ENCODE results near the gene RCN2. TPM values are rescaled to one million over a fixed set of nuclear protein-coding genes. Genes with fewer than 3 reads are reported as not detected.

RCN2 gene
- total and polyA plus RNA-seq, 7 experiments from 2014 or later = 16.7 to 45.7 (median 28.5) TPM

GRCh38 chr15:76979331-76979925 is 47.9 kb downstream of the RCN2 start:
- H3K36me3 ChIP-seq (ENCODE audit: control insufficient read depth in 2 of 3, insufficient read depth in 3 of 3, low read length in 3 of 3) = no peaks in the 10 kb centered on the region
- POLR2A ChIA-PET = interaction anchor here (0.9 kb wide), 1 partner anchor 14 kb away, joined by 8 read pairs; no protein-coding TSS in a partner anchor
- ATAC-seq (no peak), DNase-seq (no peak)
- no peaks in the 10 kb centered on the region for H3K4me1 ChIP-seq (ENCODE audit: control insufficient read depth in 2 of 2, insufficient read depth in 2 of 2, low read length in 2 of 2)
- H3K9me3 Mint-ChIP-seq = peaks cover 0 to 10% (median 0%) of the 10 kb centered on the region in 11 donors
- CTCF ChIA-PET = interaction anchor here (0.6 kb wide), 1 partner anchor 133 kb away, joined by 8 read pairs; no protein-coding TSS in a partner anchor
- H3K27me3 ChIP-seq (ENCODE audit: control insufficient read depth in 2 of 2, insufficient read depth in 2 of 2, low read length in 2 of 2) = no peaks in the 10 kb centered on the region
- H3K27me3 Mint-ChIP-seq = no peaks in the 10 kb centered on the region
- H3K9me3 ChIP-seq (ENCODE audit: control insufficient read depth in 2 of 3, low read length in 3 of 3) = no peaks in the 10 kb centered on the region
- intact Hi-C loops (cut with micrococcal nuclease) = loop anchor here in 1 of 2 donors (10.0 kb wide), 1 partner anchor 205 kb away; no protein-coding TSS in a partner anchor
- peaks cover 0 to 7% (median 0%) of the 10 kb centered on the region in 5 donors for H3K36me3 Mint-ChIP-seq
- peaks cover 6 to 54% (median 10%) of the 10 kb centered on the region in 7 donors for H3K4me1 Mint-ChIP-seq
- no peak overlapping the region for H3K27ac ChIP-seq (ENCODE audit: low read depth, low read length)
- no peak overlapping the region for H3K4me3 Mint-ChIP-seq
- no peak overlapping the region for H3K4me3 ChIP-seq (ENCODE audit: low read length)
- no peak overlapping the region for H3K27ac Mint-ChIP-seq

- Histone ChIP-seq H3K27ac (ENCODE audit: low read depth, low read length) (no peak overlapping the region), H3K4me1 (ENCODE audit: control insufficient read depth in 2 of 2, insufficient read depth in 2 of 2, low read length in 2 of 2) (no peaks in the 10 kb centered on the region), H3K4me3 (ENCODE audit: low read length) (no peak overlapping the region), H3K36me3 (ENCODE audit: control insufficient read depth in 2 of 3, insufficient read depth in 3 of 3, low read length in 3 of 3) (no peaks in the 10 kb centered on the region), H3K27me3 (ENCODE audit: control insufficient read depth in 2 of 2, insufficient read depth in 2 of 2, low read length in 2 of 2) (no peaks in the 10 kb centered on the region), H3K9me3 (ENCODE audit: control insufficient read depth in 2 of 3, low read length in 3 of 3) (no peaks in the 10 kb centered on the region)
- POLR2A ChIA-PET = no interaction called here
- CTCF ChIA-PET = interaction anchor here (0.6 to 0.7 kb wide), 2 partner anchors 9 to 133 kb away, joined by 3 to 8 read pairs; no protein-coding TSS in a partner anchor
- Mint-ChIP-seq H3K4me1 (peaks cover 6 to 49% (median 9%) of the 10 kb centered on the region in 7 donors), H3K27me3 (no peaks in the 10 kb centered on the region), H3K4me3 (no peak overlapping the region), H3K36me3 (peaks cover 0 to 7% (median 0%) of the 10 kb centered on the region in 5 donors), H3K27ac (no peak overlapping the region), H3K9me3 (peaks cover 0 to 10% (median 0%) of the 10 kb centered on the region in 11 donors)
- DNase-seq (no peak), ATAC-seq (no peak)
- intact Hi-C loops (cut with micrococcal nuclease) = loop anchor here in 1 of 2 donors (10.0 kb wide), 1 partner anchor 205 kb away; no protein-coding TSS in a partner anchor
Measured at GRCh38 chr15:76979996-76980520, 48.5 kb downstream of the RCN2 start.

- ChIA-PET CTCF (no interaction called here), POLR2A (interaction anchor here (0.7 kb wide), 1 partner anchor 11 kb away, joined by 3 read pairs; no protein-coding TSS in a partner anchor)
- no peak for DNase-seq
- H3K36me3 ChIP-seq (ENCODE audit: control insufficient read depth in 2 of 3, insufficient read depth in 3 of 3, low read length in 3 of 3) = no peaks in the 10 kb centered on the region
- H3K4me3 ChIP-seq (ENCODE audit: low read length) = no peak overlapping the region
- H3K27me3 ChIP-seq (ENCODE audit: control insufficient read depth in 2 of 2, insufficient read depth in 2 of 2, low read length in 2 of 2) = no peaks in the 10 kb centered on the region
- H3K9me3 ChIP-seq (ENCODE audit: control insufficient read depth in 2 of 3, low read length in 3 of 3) = no peaks in the 10 kb centered on the region
- Mint-ChIP-seq H3K36me3 (peaks cover 0 to 7% (median 0%) of the 10 kb centered on the region in 5 donors), H3K27ac (peak overlapping the region in 1 of 9 donors; percentile 31), H3K27me3 (no peaks in the 10 kb centered on the region), H3K4me1 (peaks cover 0 to 51% (median 10%) of the 10 kb centered on the region in 7 donors), H3K4me3 (no peak overlapping the region), H3K9me3 (peaks cover 0 to 10% (median 0%) of the 10 kb centered on the region in 11 donors)
- intact Hi-C loops (cut with micrococcal nuclease) = no loop called here
- no peak overlapping the region for H3K27ac ChIP-seq (ENCODE audit: low read depth, low read length)
- H3K4me1 ChIP-seq (ENCODE audit: control insufficient read depth in 2 of 2, insufficient read depth in 2 of 2, low read length in 2 of 2) = peaks cover 0 to 11% of the 10 kb centered on the region in 2 donors
- no peak for ATAC-seq
Measured at GRCh38 chr15:76982356-76982755, 50.8 kb downstream of the RCN2 start.

GRCh38 chr15:76982756-76983155 is 51.2 kb downstream of the RCN2 start:
- Histone ChIP-seq H3K4me3 (ENCODE audit: low read length) (no peak overlapping the region), H3K9me3 (ENCODE audit: control insufficient read depth in 2 of 3, low read length in 3 of 3) (no peaks in the 10 kb centered on the region), H3K27me3 (ENCODE audit: control insufficient read depth in 2 of 2, insufficient read depth in 2 of 2, low read length in 2 of 2) (no peaks in the 10 kb centered on the region), H3K4me1 (ENCODE audit: control insufficient read depth in 2 of 2, insufficient read depth in 2 of 2, low read length in 2 of 2) (peaks cover 0 to 15% of the 10 kb centered on the region in 2 donors), H3K36me3 (ENCODE audit: control insufficient read depth in 2 of 3, insufficient read depth in 3 of 3, low read length in 3 of 3) (no peaks in the 10 kb centered on the region), H3K27ac (ENCODE audit: low read depth, low read length) (no peak overlapping the region)
- ATAC-seq (no peak), DNase-seq (no peak)
- Mint-ChIP-seq H3K27me3 (no peaks in the 10 kb centered on the region), H3K27ac (peak overlapping the region in 1 of 9 donors; percentile 31), H3K4me3 (no peak overlapping the region), H3K9me3 (peaks cover 0 to 10% (median 0%) of the 10 kb centered on the region in 11 donors), H3K36me3 (peaks cover 0 to 6% (median 0%) of the 10 kb centered on the region in 5 donors), H3K4me1 (peaks cover 0 to 54% (median 11%) of the 10 kb centered on the region in 7 donors)
- ChIA-PET POLR2A (interaction anchor here (0.7 kb wide), 1 partner anchor 11 kb away, joined by 3 read pairs; no protein-coding TSS in a partner anchor), CTCF (no interaction called here)
- intact Hi-C loops (cut with micrococcal nuclease) = no loop called here

GRCh38 chr15:76983590-76984375 is 52.2 kb downstream of the RCN2 start:
- Histone ChIP-seq H3K9me3 (ENCODE audit: control insufficient read depth in 2 of 3, low read length in 3 of 3) (no peaks in the 10 kb centered on the region), H3K4me1 (ENCODE audit: control insufficient read depth in 2 of 2, insufficient read depth in 2 of 2, low read length in 2 of 2) (peaks cover 7 to 26% of the 10 kb centered on the region in 2 donors), H3K27ac (ENCODE audit: low read depth, low read length) (no peak overlapping the region), H3K4me3 (ENCODE audit: low read length) (no peak overlapping the region), H3K27me3 (ENCODE audit: control insufficient read depth in 2 of 2, insufficient read depth in 2 of 2, low read length in 2 of 2) (no peaks in the 10 kb centered on the region), H3K36me3 (ENCODE audit: control insufficient read depth in 2 of 3, insufficient read depth in 3 of 3, low read length in 3 of 3) (no peaks in the 10 kb centered on the region)
- intact Hi-C loops (cut with micrococcal nuclease) = no loop called here
- H3K36me3 Mint-ChIP-seq = no peaks in the 10 kb centered on the region
- H3K4me3 Mint-ChIP-seq = no peak overlapping the region
- H3K27ac Mint-ChIP-seq = peak overlapping the region in 3 of 9 donors; percentile 5 to 62 (median 41)
- peak; percentile 62 for ATAC-seq
- peaks cover 0 to 5% (median 0%) of the 10 kb centered on the region in 11 donors for H3K9me3 Mint-ChIP-seq
- ChIA-PET CTCF (no interaction called here), POLR2A (interaction anchor here (1.8 kb wide), 1 partner anchor 11 kb away, joined by 6 read pairs; the partner anchor contains the start of gene PSTPIP1)
- peaks cover 7 to 56% (median 20%) of the 10 kb centered on the region in 7 donors for H3K4me1 Mint-ChIP-seq
- DNase-seq = no peak
- no peaks in the 10 kb centered on the region for H3K27me3 Mint-ChIP-seq

GRCh38 chr15:76986743-76987142 is 55.2 kb downstream of the RCN2 start:
- H3K4me3 ChIP-seq (ENCODE audit: low read length) = no peak overlapping the region
- Mint-ChIP-seq H3K27me3 (no peaks in the 10 kb centered on the region), H3K27ac (peak overlapping the region in 2 of 9 donors; percentile 21 to 98), H3K4me3 (peak overlapping the region in 1 of 10 donors; percentile 14), H3K36me3 (no peaks in the 10 kb centered on the region), H3K9me3 (peaks cover 0 to 2% (median 0%) of the 10 kb centered on the region in 11 donors), H3K4me1 (peaks cover 20 to 78% (median 27%) of the 10 kb centered on the region in 7 donors)
- peaks cover 9 to 28% of the 10 kb centered on the region in 2 donors for H3K4me1 ChIP-seq (ENCODE audit: control insufficient read depth in 2 of 2, insufficient read depth in 2 of 2, low read length in 2 of 2)
- H3K9me3 ChIP-seq (ENCODE audit: control insufficient read depth in 2 of 3, low read length in 3 of 3) = no peaks in the 10 kb centered on the region
- H3K36me3 ChIP-seq (ENCODE audit: control insufficient read depth in 2 of 3, insufficient read depth in 3 of 3, low read length in 3 of 3) = no peaks in the 10 kb centered on the region
- ChIA-PET POLR2A (interaction anchor here (1.2 to 2.2 kb wide), 2 partner anchors 9 to 11 kb away, joined by 4 to 8 read pairs; partner anchors contain the start of gene PSTPIP1), CTCF (interaction anchor here (0.5 to 2.3 kb wide), 5 partner anchors 13 to 423 kb away, joined by 4 to 7 read pairs (median 4); no protein-coding TSS in a partner anchor)
- H3K27me3 ChIP-seq (ENCODE audit: control insufficient read depth in 2 of 2, insufficient read depth in 2 of 2, low read length in 2 of 2) = no peaks in the 10 kb centered on the region
- DNase-seq (no peak), ATAC-seq (no peak)
- intact Hi-C loops (cut with micrococcal nuclease) = loop anchor here in 1 of 2 donors (5.0 kb wide), 1 partner anchor 36 kb away; no protein-coding TSS in a partner anchor
- no peak overlapping the region for H3K27ac ChIP-seq (ENCODE audit: low read depth, low read length)

Data from naive thymus-derived CD4-positive, alpha-beta T cell (primary cell).